ENCODE measurements around the gene SLC12A9.
"Not testable (repeated sequence)": the region's sequence is repeated elsewhere in the genome, so short reads cannot be mapped to it uniquely, and the experiment has no call there.

Gene SLC12A9

GRCh38 chr7:100897772-100898454, 45.4 kb downstream of the SLC12A9 start:
- DNase-seq = no peak

- no peak for DNase-seq
Measured at GRCh38 chr7:100899432-100899831, 46.9 kb downstream of the SLC12A9 start.

- DNase-seq = no peak
Measured at GRCh38 chr7:100900978-100901377, 48.5 kb downstream of the SLC12A9 start.

GRCh38 chr7:100901921-100902332, 49.4 kb downstream of the SLC12A9 start:
- DNase-seq = no peak

- no peak for DNase-seq
Measured at GRCh38 chr7:100902638-100903037, 50.1 kb downstream of the SLC12A9 start.

GRCh38 chr7:100908512-100908911, 56.0 kb downstream of the SLC12A9 start:
- no peak for DNase-seq

- not testable (repeated sequence) for DNase-seq
Measured at GRCh38 chr7:100910443-100910842, 57.9 kb downstream of the SLC12A9 start.

- no peak for DNase-seq
Measured at GRCh38 chr7:100911484-100911883, 59.0 kb downstream of the SLC12A9 start.

GRCh38 chr7:100914208-100914878, 61.8 kb downstream of the SLC12A9 start:
- no peak for DNase-seq

- no peak for DNase-seq
Measured at GRCh38 chr7:100914879-100915447, 62.5 kb downstream of the SLC12A9 start.
